Astrocyte (in vitro differentiated cells and primary cell): ENCODE results near the gene CTSG.

Source experiments
- CTCF ChIP-seq: IDR thresholded peaks from 2 replicates; pipeline ENCODE4 v1.5.1; 2011; ENCODE audit warnings: low read depth, mild to moderate bottlenecking, inconsistent platforms, low read length, moderate library complexity; ENCODE audit not compliant: insufficient read depth
- EZH2 ChIP-seq: IDR thresholded peaks from 2 replicates; pipeline ENCODE4 v1.6.1; 2012; ENCODE audit warnings: mild to moderate bottlenecking, low read length, inconsistent platforms; ENCODE audit not compliant: insufficient read depth

DNA sequence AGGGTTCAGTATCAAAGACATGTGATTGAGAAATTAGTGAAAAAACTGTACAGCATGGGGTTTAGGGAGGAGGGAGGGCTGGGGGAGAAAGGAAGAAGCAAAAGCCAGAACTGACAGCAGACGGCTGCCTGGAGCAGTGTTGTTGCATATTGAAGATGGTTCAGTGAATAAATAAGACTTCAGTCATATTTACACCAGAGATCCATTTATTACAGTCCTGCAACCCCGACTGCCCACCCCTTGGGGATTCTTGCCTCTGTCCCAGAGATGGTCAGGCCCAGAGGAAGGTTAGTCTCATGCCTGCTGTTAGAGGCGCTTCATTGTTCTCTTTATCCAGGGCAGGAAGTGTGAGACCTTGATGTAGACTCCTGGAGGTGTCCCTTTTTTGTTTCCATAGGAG is 30.2 kb upstream of the CTSG start:
- TF ChIP-seq EZH2 = no peak
- TF ChIP-seq CTCF = no peak
